GM19025 (cell line): ENCODE results near the gene BROX.
"Not testable (repeated sequence)": the region's sequence is repeated elsewhere in the genome, so short reads cannot be mapped to it uniquely, and the experiment has no call there.

Experiments used
- ATAC-seq: cut with Tn5 transposase; IDR thresholded peaks from one replicate; pipeline ENCODE4 v1.9.1; 2021; ENCODE audit warnings: mild to moderate bottlenecking, low read depth, moderate library complexity; ENCODE audit not compliant: unreplicated experiment

BROX gene, protein sequence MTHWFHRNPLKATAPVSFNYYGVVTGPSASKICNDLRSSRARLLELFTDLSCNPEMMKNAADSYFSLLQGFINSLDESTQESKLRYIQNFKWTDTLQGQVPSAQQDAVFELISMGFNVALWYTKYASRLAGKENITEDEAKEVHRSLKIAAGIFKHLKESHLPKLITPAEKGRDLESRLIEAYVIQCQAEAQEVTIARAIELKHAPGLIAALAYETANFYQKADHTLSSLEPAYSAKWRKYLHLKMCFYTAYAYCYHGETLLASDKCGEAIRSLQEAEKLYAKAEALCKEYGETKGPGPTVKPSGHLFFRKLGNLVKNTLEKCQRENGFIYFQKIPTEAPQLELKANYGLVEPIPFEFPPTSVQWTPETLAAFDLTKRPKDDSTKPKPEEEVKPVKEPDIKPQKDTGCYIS

GRCh38 chr1:222712253-222713090 is at the start of gene BROX, which contains the start of gene AIDA:
Gene BROX, plus strand, starts transcription at chr1:222712564. Its CDS starts 3,136 bp downstream, at chr1:222715700.
Gene AIDA, minus strand, starts transcription at chr1:222712491. Its CDS starts 174 bp downstream, at chr1:222712317.
- peak; percentile 79 for ATAC-seq

GRCh38 chr1:222663431-222663934 is 48.9 kb upstream of the BROX start:
- ATAC-seq: no peak

DNA sequence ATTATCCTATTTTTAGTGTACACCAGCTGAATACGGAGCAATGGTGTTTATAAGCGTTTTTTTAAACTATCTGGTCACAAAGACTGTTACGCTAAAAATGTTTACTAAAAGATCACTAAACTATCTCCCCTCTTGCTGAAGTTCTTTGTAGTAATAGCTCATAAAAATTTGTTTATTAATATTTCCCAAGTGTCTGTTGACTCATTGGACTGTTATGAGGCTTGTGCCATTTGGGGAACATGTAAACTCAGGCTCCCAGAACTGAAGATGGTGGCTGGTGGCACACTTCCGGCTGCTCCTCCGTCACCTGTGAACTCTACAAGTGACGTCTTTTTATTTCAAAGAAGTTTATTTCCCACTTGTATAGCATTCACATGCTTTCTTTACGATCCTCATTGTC is 46.4 kb upstream of the BROX start:
- no peak for ATAC-seq

GRCh38 chr1:222668184-222668583 is 44.2 kb upstream of the BROX start:
- not testable (repeated sequence) for ATAC-seq

DNA sequence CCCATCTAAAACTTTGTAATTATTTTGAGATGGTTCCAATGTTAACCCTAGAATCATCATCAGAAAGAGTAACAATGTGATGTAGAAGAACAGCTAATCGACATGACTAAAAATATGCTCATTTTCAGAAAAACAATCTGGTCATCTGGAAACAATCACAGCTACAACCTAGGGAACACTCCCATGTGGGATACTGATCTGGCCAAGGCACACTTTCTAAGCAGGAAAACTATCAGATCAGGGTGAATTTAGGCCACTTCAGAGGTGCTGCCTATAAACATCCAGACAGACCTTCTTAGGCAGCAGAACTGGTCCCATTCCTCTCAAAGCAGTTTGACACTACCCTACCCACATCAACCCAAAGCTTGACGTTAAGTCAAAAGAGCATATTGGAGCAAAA is 43.3 kb upstream of the BROX start:
- ATAC-seq: not testable (repeated sequence)

GRCh38 chr1:222670110-222670509 is 42.3 kb upstream of the BROX start:
- no peak for ATAC-seq

- ATAC-seq: no peak
Measured at GRCh38 chr1:222680080-222680479, 32.3 kb upstream of the BROX start.

DNA sequence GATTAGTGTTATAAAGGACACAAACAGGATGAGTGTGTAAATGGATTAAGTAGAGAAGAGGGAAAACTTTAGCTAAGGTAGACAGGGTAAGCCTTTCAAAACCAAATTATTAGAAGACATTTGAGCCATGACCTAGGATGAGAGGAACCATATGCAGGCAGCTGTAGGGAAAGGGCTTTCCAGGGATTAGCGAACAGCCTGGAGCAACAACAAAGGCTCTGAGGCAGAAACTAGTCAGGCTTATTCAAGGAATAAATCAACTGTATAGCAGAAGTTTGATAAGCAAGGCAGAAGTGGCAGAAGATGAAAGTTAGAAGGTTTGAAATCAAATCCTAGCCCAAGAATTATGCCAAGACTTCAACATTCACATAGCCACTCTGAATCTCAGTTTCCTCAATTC is 21.3 kb upstream of the BROX start:
- no peak for ATAC-seq

DNA sequence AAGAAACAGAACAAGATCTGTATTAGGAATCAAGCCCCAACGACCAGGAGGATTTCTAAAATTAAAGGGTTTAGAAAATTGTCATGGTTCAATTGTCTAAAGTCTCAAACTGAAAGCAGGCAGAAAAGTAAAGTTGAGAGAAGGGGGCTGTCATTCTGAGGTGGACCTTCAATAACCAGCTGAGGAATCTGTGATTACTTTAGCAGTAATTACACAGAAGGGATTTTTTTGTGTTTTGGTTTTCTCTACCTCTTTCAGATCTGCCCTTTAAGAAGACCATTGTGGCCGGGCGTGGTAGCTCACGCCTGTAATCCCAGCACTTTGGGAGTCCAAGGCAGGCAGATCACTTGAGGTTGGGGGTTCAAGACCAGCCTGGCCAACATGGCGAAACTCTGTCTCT is 17.4 kb upstream of the BROX start:
- no peak for ATAC-seq

DNA sequence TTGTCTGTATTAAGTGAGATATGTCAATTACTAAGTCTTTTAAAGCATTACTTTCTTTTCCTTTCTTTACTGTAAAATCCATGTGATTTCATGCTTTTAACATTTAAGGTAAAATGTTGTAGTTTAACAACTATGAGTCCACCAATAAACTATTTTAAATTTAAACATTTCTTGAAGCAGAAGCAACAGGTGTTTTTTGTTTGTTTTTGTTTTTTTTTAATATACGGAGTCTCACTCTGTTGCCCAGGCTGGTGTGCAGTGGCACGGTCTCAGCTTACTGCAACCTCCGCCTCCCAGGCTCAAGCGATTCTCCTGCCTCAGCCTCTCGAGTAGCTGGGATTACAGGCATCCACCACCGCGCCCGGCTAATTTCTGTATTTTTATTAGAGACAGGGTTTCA is 15.6 kb upstream of the BROX start:
- ATAC-seq: no peak

DNA sequence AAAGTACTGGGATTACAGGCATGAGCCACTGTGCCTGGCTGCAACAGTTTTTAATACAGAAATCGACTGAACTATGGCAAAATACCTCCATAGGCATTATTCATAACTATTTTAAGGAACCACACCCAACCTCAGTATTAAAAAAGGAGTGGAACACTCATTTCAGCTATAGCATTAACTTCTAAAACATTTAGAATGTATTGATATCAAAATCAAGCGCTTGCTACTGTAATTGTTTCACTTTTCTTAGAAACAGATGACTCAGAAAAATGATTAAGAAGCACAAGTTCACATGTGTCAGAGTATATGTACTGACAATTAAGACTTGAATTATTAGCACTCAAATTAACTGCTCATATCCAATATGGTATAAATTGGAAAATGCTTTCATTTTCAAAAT is 15.2 kb upstream of the BROX start:
- no peak for ATAC-seq

- no peak for ATAC-seq
Measured at GRCh38 chr1:222697826-222698225, 14.5 kb upstream of the BROX start.

DNA sequence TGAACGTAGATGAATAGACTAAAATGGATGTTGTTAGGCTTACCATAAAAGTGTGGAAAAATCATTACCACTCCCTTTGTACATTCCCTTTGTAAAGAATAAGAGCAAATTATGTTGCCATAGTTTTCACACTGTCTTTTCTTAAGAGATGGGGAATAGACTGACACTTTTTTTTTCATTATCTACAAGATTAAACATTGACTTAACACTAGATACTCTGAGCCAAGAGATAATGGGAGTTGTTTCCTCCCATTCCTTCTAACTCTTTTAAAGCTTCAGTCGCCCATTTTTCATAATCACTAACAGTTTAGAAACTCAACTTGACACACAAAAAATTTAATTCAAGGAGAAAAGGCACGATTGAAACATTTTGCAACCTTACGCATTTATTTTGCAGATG is 10.2 kb upstream of the BROX start:
- ATAC-seq: no peak

- ATAC-seq: no peak
Measured at GRCh38 chr1:222704260-222704659, 8.1 kb upstream of the BROX start.

GRCh38 chr1:222706815-222707214 is 5.5 kb upstream of the BROX start:
- ATAC-seq: no peak

GRCh38 chr1:222709700-222710153 is 2.6 kb upstream of the BROX start:
- ATAC-seq: no peak

GRCh38 chr1:222711319-222712252 is 778 bp upstream of the BROX start:
- peak; percentile 32 for ATAC-seq

- ATAC-seq: peak; percentile 56
Measured at GRCh38 chr1:222713091-222713961, 962 bp downstream of the BROX start.

DNA sequence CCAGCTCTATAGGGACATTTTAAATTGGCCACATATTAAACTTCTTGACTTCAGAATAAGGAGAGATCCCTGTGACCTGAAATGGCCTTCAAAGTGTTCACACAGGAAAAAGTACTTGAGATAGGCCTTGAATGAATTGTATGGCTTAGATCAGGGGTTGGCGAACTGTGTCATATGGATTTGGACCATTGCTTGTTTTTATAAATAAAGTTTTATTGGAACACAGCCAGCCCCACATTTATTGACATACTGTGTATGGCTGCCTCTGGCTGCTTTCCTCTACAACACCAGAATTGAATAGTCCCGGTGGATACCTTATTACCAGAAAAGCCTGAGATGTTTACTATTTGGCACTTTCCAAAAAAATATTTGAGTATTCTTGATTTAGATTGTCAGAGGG is 4.0 kb downstream of the BROX start:
- no peak for ATAC-seq
